ENCODE measurements around the gene CHD6.

CHD6 gene

GRCh38 chr20:41617902-41618806 lies at the start of gene CHD6:
CHD6 (minus strand) TSS chr20:41618377; CDS start chr20:41551337, 67,040 bp downstream.
- peak; percentile 98 for DNase-seq (ENCODE audit: low read depth)

GRCh38 chr20:41664584-41664983 lies 46.4 kb upstream of the CHD6 start:
- no peak for DNase-seq (ENCODE audit: low read depth)

GRCh38 chr20:41657655-41658054 lies 39.5 kb upstream of the CHD6 start:
- no peak for DNase-seq (ENCODE audit: low read depth)

GRCh38 chr20:41655962-41656618 lies 37.9 kb upstream of the CHD6 start:
- no peak for DNase-seq (ENCODE audit: low read depth)

- DNase-seq (ENCODE audit: low read depth): no peak
Measured at GRCh38 chr20:41654884-41655283, 36.7 kb upstream of the CHD6 start.

- no peak for DNase-seq (ENCODE audit: low read depth)
Measured at GRCh38 chr20:41654292-41654691, 36.1 kb upstream of the CHD6 start.

GRCh38 chr20:41650231-41650948 lies 32.2 kb upstream of the CHD6 start:
- DNase-seq (ENCODE audit: low read depth): no peak

- no peak for DNase-seq (ENCODE audit: low read depth)
Measured at GRCh38 chr20:41649489-41649888, 31.3 kb upstream of the CHD6 start.

- no peak for DNase-seq (ENCODE audit: low read depth)
Measured at GRCh38 chr20:41645372-41645771, 27.2 kb upstream of the CHD6 start.

GRCh38 chr20:41643504-41643938 lies 25.3 kb upstream of the CHD6 start:
- DNase-seq (ENCODE audit: low read depth): no peak

- no peak for DNase-seq (ENCODE audit: low read depth)
Measured at GRCh38 chr20:41639630-41640029, 21.5 kb upstream of the CHD6 start.

GRCh38 chr20:41638456-41638855 lies 20.3 kb upstream of the CHD6 start:
- no peak for DNase-seq (ENCODE audit: low read depth)

GRCh38 chr20:41635158-41635557 lies 17.0 kb upstream of the CHD6 start:
- no peak for DNase-seq (ENCODE audit: low read depth)

GRCh38 chr20:41632896-41633295 lies 14.7 kb upstream of the CHD6 start:
- DNase-seq (ENCODE audit: low read depth): no peak

GRCh38 chr20:41631826-41632225 lies 13.6 kb upstream of the CHD6 start:
- DNase-seq (ENCODE audit: low read depth): no peak

GRCh38 chr20:41630846-41631245 lies 12.7 kb upstream of the CHD6 start:
- no peak for DNase-seq (ENCODE audit: low read depth)

- DNase-seq (ENCODE audit: low read depth): no peak
Measured at GRCh38 chr20:41627611-41628244, 9.6 kb upstream of the CHD6 start.

GRCh38 chr20:41627001-41627495 lies 8.9 kb upstream of the CHD6 start:
- DNase-seq (ENCODE audit: low read depth): no peak

GRCh38 chr20:41623625-41624375 lies 5.6 kb upstream of the CHD6 start:
- DNase-seq (ENCODE audit: low read depth): no peak

GRCh38 chr20:41622584-41622983 lies 4.4 kb upstream of the CHD6 start:
- no peak for DNase-seq (ENCODE audit: low read depth)

- no peak for DNase-seq (ENCODE audit: low read depth)
Measured at GRCh38 chr20:41621971-41622370, 3.8 kb upstream of the CHD6 start.
